Choroid plexus epithelial cell (primary cell): ENCODE measurements around the gene BAZ2A.

Experiments used
- DNase-seq: peaks from one replicate; pipeline ENCODE4 v3.0.0-alpha.2; 2010; ENCODE audit warnings: low read depth
- H3K4me3 ChIP-seq: 2 replicates; pipeline ENCODE4 v1.5.1; 2011; ENCODE audit warnings: low read depth, mild to moderate bottlenecking, control low read depth, low read length, moderate library complexity
- TF ChIP-seq, protein P1 (sequence below): conservative IDR thresholded peaks from 2 replicates; pipeline ENCODE4 v1.5.1; 2011; ENCODE audit warnings: low read depth, mild to moderate bottlenecking, control low read depth, inconsistent platforms, low read length, moderate library complexity

BAZ2A gene

DNA sequence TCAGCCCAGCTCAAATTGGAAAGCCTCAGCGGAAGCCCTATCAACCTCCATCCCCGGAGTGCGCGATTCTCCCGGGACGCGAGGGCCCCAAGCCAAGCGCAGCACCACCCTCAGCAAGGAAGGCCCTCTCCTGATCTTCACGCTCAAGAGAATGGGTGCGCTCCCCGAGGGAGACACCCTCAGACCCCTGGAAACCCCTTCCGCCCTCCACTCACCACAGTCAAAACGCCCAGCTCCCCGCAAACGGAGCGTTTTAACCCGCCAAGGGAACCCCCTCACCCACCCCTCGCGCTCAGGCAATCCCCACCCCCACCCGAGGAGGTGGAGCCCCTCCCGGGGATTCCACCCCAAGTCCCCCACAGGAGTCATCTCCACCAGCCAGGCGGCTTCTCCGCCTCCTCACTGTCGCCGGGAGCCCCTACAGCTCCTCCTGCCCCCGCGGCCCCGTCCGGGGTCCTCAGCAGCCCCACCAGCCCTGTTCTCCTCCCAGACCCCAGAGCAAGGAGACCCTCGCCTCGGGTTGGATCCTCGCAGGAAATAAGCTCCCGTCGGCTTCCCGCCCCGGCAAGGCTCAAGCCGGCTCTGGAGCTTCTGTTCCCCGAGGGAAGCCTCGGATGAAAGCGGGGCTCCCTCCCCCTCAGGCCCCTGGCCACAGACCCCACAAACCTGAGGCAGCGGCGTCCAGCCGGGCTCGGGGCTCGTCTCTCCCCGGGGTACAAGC lies 507 bp downstream of the BAZ2A start:
- TF ChIP-seq, protein P1, sequence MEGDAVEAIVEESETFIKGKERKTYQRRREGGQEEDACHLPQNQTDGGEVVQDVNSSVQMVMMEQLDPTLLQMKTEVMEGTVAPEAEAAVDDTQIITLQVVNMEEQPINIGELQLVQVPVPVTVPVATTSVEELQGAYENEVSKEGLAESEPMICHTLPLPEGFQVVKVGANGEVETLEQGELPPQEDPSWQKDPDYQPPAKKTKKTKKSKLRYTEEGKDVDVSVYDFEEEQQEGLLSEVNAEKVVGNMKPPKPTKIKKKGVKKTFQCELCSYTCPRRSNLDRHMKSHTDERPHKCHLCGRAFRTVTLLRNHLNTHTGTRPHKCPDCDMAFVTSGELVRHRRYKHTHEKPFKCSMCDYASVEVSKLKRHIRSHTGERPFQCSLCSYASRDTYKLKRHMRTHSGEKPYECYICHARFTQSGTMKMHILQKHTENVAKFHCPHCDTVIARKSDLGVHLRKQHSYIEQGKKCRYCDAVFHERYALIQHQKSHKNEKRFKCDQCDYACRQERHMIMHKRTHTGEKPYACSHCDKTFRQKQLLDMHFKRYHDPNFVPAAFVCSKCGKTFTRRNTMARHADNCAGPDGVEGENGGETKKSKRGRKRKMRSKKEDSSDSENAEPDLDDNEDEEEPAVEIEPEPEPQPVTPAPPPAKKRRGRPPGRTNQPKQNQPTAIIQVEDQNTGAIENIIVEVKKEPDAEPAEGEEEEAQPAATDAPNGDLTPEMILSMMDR = no peak
- peak overlapping the region; percentile 91 for H3K4me3 ChIP-seq
- peak; percentile 16 for DNase-seq

DNA sequence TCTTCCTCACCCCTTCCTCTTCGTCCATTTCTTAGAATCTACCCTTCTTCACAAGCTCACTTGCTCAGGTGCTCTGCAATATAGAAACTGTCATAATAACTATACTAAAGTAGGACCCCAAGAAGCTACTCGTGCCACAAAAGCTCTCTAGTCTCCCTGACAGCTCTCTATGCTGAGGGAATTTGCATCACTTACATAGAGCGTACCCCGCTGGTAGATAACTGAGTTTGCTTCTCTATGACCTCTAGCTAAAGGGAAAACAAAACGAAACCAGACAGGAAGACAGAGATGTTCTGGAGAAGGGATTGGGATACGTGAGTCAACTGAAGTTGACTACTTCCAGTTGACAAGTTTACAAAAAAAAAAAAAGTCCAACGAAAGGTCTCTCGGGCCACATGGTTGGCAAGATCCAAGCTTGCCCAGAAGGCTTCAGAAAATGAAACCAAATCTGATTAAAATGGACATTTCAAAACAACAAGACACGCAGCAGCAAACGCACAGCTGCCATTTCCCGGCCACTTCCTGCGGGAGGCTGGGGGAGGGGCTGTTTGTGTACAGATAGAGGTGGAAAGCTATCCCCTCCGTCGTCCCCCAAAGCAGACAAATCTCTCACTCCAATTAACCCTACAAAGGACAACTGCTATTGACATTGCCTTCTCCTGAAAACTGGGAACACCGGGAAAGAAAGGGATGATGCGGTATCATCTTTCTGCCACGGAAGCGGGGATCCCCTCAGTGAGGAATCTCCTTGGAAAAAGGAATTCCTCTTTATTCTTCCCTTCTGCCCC lies 1.3 kb downstream of the BAZ2A start:
- H3K4me3 ChIP-seq = peak overlapping the region; percentile 91
- peak; percentile 72 for DNase-seq
- TF ChIP-seq, protein P1 = no peak

DNA sequence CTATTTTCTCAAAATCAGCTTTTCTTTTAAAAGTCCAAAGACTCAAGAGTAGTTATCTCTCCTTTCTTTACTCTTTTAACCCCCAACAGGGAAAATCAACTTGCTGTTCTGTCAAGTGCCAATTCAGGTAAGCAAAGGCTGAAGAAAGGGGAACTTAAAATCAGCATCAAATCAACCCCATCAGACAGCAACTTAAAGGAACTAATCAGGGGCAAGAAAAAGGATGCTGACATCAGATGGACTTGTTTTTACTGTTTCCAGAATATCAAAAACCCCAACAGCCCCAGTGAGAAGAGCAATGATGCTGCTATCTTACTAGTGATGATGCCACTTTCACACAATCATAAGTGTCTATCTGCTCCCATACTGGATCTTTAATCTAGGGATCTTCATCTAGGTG lies 3.4 kb downstream of the BAZ2A start:
- no peak for DNase-seq
- no peak overlapping the region for H3K4me3 ChIP-seq
- TF ChIP-seq, protein P1 = no peak

DNA sequence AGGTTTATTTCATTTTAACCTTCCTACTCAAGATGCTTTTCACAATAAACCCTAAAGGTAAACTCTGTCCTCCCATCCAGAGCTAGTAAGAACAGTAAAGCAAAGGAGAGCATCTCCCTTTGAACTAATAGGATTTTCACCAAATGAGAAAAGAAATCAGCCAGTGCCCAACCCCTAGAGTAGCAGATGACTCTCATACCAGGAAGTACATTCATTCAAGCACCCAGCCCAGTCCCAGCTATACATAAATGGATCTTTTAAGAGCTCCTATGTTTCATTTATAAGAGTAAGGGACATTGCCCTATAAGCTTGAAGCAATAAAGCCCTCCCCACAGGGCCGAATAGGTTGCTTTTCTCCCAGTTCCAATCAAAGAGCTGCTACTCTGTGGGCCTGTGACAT lies 7.6 kb downstream of the BAZ2A start:
- TF ChIP-seq, protein P1 = no peak
- no peak overlapping the region for H3K4me3 ChIP-seq
- no peak for DNase-seq

DNA sequence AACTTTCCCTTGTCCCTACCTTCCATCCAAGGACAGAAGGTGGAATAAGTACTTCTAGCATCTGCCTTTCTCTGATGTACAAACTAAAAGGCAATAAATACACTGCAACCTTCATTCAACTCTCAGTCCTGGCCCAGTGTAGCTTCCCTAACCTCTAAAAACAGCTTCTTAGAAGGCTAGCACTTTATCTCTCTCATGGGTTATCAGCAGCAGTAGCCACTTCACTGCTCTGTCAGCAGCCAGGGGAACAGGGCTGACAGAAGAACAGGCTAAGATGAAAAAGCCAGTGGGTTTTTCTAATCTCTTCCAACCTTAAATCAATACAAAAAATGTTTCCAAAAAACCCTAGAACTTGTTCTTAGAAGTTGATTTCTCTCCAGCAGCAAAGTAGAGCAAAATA lies 13.2 kb downstream of the BAZ2A start:
- TF ChIP-seq, protein P1 = no peak
- H3K4me3 ChIP-seq = no peak overlapping the region
- DNase-seq = no peak

DNA sequence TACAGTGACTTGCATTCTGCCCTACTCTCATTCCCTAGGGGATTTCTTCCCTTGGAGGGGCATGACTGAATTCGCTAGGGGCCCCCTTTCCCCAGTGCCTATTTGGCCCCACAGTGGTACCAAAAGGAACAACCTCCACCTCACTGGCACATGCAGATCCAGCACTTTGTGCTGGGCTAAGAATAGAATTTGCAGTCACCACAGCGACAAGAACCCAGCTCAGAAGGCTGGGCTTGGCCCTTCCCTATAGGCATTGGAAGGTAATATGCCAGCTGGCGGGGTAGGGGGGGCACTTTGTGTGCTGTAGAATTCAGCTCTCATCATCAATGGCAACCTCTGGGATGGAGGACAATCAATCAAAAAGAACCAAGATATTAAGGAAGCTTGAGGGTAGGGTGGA lies 13.9 kb downstream of the BAZ2A start:
- TF ChIP-seq, protein P1 = no peak
- H3K4me3 ChIP-seq = no peak overlapping the region
- DNase-seq = no peak
